H9 (cell line): ENCODE measurements around the gene GRAP2. TPM values are rescaled to one million over a fixed set of nuclear protein-coding genes. Genes with fewer than 3 reads are reported as not detected.
A peak's percentile ranks its signal among the peaks of the same experiment; 100 is the strongest.

Source experiments
- DNase-seq: peaks from one replicate; pipeline ENCODE4 v3.0.0-alpha.2; 2017
- H2AFZ ChIP-seq: one replicate; pipeline ENCODE4 v1.6.1; 2013; ENCODE audit warnings: mild to moderate bottlenecking, low read length, control low read depth, moderate library complexity
- H2AK5ac ChIP-seq: 2 replicates; pipeline ENCODE4 v1.6.1; 2013; ENCODE audit warnings: low read length, control low read depth, mixed read lengths; ENCODE audit not compliant: insufficient read length
- H2BK120ac ChIP-seq: one replicate; pipeline ENCODE4 v1.6.1; 2013; ENCODE audit warnings: low read depth, mild to moderate bottlenecking, low read length, control low read depth, inconsistent platforms; ENCODE audit not compliant: poor library complexity, severe bottlenecking
- H2BK12ac ChIP-seq: 2 replicates; pipeline ENCODE4 v1.6.1; 2013; ENCODE audit warnings: low read length, control low read depth, mixed read lengths, low read depth; ENCODE audit not compliant: insufficient read length
- H2BK15ac ChIP-seq: 2 replicates; pipeline ENCODE4 v1.6.1; 2013; ENCODE audit warnings: low read depth, low read length, control low read depth
- H2BK20ac ChIP-seq: one replicate; pipeline ENCODE4 v1.6.1; 2013; ENCODE audit warnings: low read depth, mild to moderate bottlenecking, low read length, control low read depth, inconsistent platforms; ENCODE audit not compliant: poor library complexity, severe bottlenecking
- H2BK5ac ChIP-seq: 2 replicates; pipeline ENCODE4 v1.6.1; 2013; ENCODE audit warnings: low read length, control low read depth, mixed read lengths; ENCODE audit not compliant: insufficient read length
- H3K14ac ChIP-seq: 2 replicates; pipeline ENCODE4 v1.6.1; 2013; ENCODE audit warnings: low read length, control low read depth; ENCODE audit not compliant: insufficient read depth
- H3K18ac ChIP-seq: 2 replicates; pipeline ENCODE4 v1.6.1; 2013; ENCODE audit warnings: low read depth, mild to moderate bottlenecking, mixed read lengths, low read length, control low read depth; ENCODE audit not compliant: insufficient read length
- H3K23ac ChIP-seq: 2 replicates; pipeline ENCODE4 v1.6.1; 2013; ENCODE audit warnings: low read length, control low read depth, mixed read lengths, low read depth; ENCODE audit not compliant: insufficient read length
- H3K23me2 ChIP-seq: 2 replicates; pipeline ENCODE4 v1.6.1; 2013; ENCODE audit warnings: low read depth, mild to moderate bottlenecking, mixed read lengths, low read length, control low read depth; ENCODE audit not compliant: insufficient read length, poor library complexity, severe bottlenecking
- H3K27ac ChIP-seq: 2 replicates; pipeline ENCODE4 v1.5.1; 2013; ENCODE audit warnings: low read length, control low read depth, mixed read lengths, low read depth; ENCODE audit not compliant: insufficient read length
- H3K27me3 ChIP-seq: 2 replicates; pipeline ENCODE4 v1.6.1; 2013; ENCODE audit warnings: low read length, control low read depth, inconsistent platforms; ENCODE audit not compliant: insufficient read depth
- H3K4ac ChIP-seq: 2 replicates; pipeline ENCODE4 v1.6.1; 2013; ENCODE audit warnings: low read depth, mild to moderate bottlenecking, control low read depth, inconsistent platforms, low read length, moderate library complexity
- H3K4me1 ChIP-seq: 2 replicates; pipeline ENCODE4 v1.6.1; 2013; ENCODE audit warnings: low read length, control low read depth, inconsistent platforms; ENCODE audit not compliant: insufficient read depth
- H3K4me2 ChIP-seq: 2 replicates; pipeline ENCODE4 v1.6.1; 2013; ENCODE audit warnings: low read length, control low read depth, mixed read lengths; ENCODE audit not compliant: insufficient read length, insufficient read depth
- H3K56ac ChIP-seq: 2 replicates; pipeline ENCODE4 v1.6.1; 2013; ENCODE audit warnings: low read depth, mild to moderate bottlenecking, mixed read lengths, low read length, control low read depth; ENCODE audit not compliant: insufficient read length
- H3K79me1 ChIP-seq: 2 replicates; pipeline ENCODE4 v1.6.1; 2013; ENCODE audit warnings: low read depth, mild to moderate bottlenecking, moderate library complexity, low read length, control low read depth, inconsistent platforms; ENCODE audit not compliant: insufficient read depth, poor library complexity, severe bottlenecking
- H3K79me2 ChIP-seq: 2 replicates; pipeline ENCODE4 v1.6.1; 2013; ENCODE audit warnings: low read length, control low read depth, inconsistent platforms; ENCODE audit not compliant: insufficient read depth
- H3K9ac ChIP-seq: 2 replicates; pipeline ENCODE4 v1.6.1; 2013; ENCODE audit warnings: low read length, control low read depth, mixed read lengths; ENCODE audit not compliant: insufficient read length; ENCODE audit errors: extremely low read depth
- H3K9me3 ChIP-seq: one replicate; pipeline ENCODE4 v1.6.1; 2013; ENCODE audit warnings: low read depth, low read length, inconsistent platforms; ENCODE audit not compliant: control insufficient read depth
- H3T11ph ChIP-seq: one replicate; pipeline ENCODE4 v1.6.1; 2013; ENCODE audit warnings: mild to moderate bottlenecking, low read length, control low read depth, inconsistent platforms
- H4K20me1 ChIP-seq: one replicate; pipeline ENCODE4 v1.6.1; 2013; ENCODE audit not compliant: control insufficient read depth, insufficient read length, insufficient read depth
- H4K5ac ChIP-seq: 2 replicates; pipeline ENCODE4 v1.6.1; 2013; ENCODE audit warnings: low read depth, mild to moderate bottlenecking, mixed read lengths, low read length, control low read depth; ENCODE audit not compliant: insufficient read length
- H4K8ac ChIP-seq: replicated peaks from 2 replicates; pipeline ENCODE4 v1.6.1; 2013; ENCODE audit warnings: low read length, control low read depth, mixed read lengths, low read depth; ENCODE audit not compliant: insufficient read length
- H4K91ac ChIP-seq: 2 replicates; pipeline ENCODE4 v1.6.1; 2013; ENCODE audit warnings: low read depth, mild to moderate bottlenecking, moderate library complexity, mixed read lengths, low read length, control low read depth; ENCODE audit not compliant: insufficient read length
- H3K27ac Mint-ChIP-seq, 3 experiments: 2 replicates in 2 of 3; 3 replicates in 1 of 3; pipeline ENCODE4 v1.8.0; 2020 to 2021; ENCODE audit warnings: mixed read lengths in 3 of 3, mild to moderate bottlenecking in 1 of 3, moderate library complexity in 1 of 3
- H3K27me3 Mint-ChIP-seq: 2 replicates; pipeline ENCODE4 v1.8.0; 2021; ENCODE audit warnings: low read depth, mild to moderate bottlenecking, moderate library complexity, mixed read lengths
- H3K36me3 Mint-ChIP-seq, 3 experiments: 2 replicates in 2 of 3; 3 replicates in 1 of 3; pipeline ENCODE4 v1.8.0; 2020 to 2021; ENCODE audit warnings: low read depth in 3 of 3, mixed read lengths in 3 of 3; ENCODE audit not compliant: insufficient read depth in 1 of 3
- H3K4me1 Mint-ChIP-seq, 2 experiments: 2 replicates each; pipeline ENCODE4 v1.8.0; 2020; ENCODE audit warnings: mixed read lengths in 2 of 2
- H3K4me3 Mint-ChIP-seq, 2 experiments: 2 replicates in 1 of 2; 3 replicates in 1 of 2; pipeline ENCODE4 v1.8.0; 2020 to 2021; ENCODE audit warnings: mild to moderate bottlenecking in 2 of 2, mixed read lengths in 2 of 2, moderate library complexity in 1 of 2
- H3K9me3 Mint-ChIP-seq, 2 experiments: 2 replicates in 1 of 2; 3 replicates in 1 of 2; pipeline ENCODE4 v1.8.0; 2020; ENCODE audit warnings: mild to moderate bottlenecking in 2 of 2, mixed read lengths in 2 of 2, moderate library complexity in 1 of 2
- CTCF ChIP-seq: fragments of 200-600 bp; sonication (generic); conservative IDR thresholded peaks from 3 replicates; pipeline ENCODE4 v1.8.0; 2021; ENCODE audit warnings: antibody characterized with exemption, mild to moderate bottlenecking
- whole genome bisulfite sequencing: extraction: QIAGEN DNeasy Blood & Tissue Kit; methylation state at CpG from one replicate; pipeline ENCODE4 v1.1.7; 2013; ENCODE audit warnings: missing lambda C conversion rate, low lambda C conversion rate, mixed read lengths; ENCODE audit not compliant: insufficient read length; ENCODE audit errors: extremely low coverage; 5-methylcytosine and 5-hydroxymethylcytosine counted together
- total RNA-seq: library from RNA; stranded (reverse); gene quantifications from 2 replicates; pipeline ENCODE4 v1.2.1, GENCODE V29; 2021

The GRAP2 gene
- total RNA-seq, 1 experiment from 2014 or later, result not detected

GRCh38 chr22:40006641-40007040 lies 105.8 kb downstream of the GRAP2 start:
- Mint-ChIP-seq H3K4me3 (no peak overlapping the region), H3K36me3 (peaks cover 0 to 1% (median 0%) of the 10 kb centered on the region in 3 experiments; a peak in 3 of 7 replicates), H3K27me3 (peaks cover 25% of the 10 kb centered on the region), H3K27ac (peak overlapping the region in 1 of 3 experiments; percentile 14; a peak in 3 of 7 replicates), H3K4me1 (peaks cover 51 to 59% of the 10 kb centered on the region in 2 experiments), H3K9me3 (no peaks in the 10 kb centered on the region)
- H4K20me1 ChIP-seq, result peaks cover 5% of the 10 kb centered on the region
- H3K79me1 ChIP-seq, result peaks cover 7% of the 10 kb centered on the region
- no peak overlapping the region for H2BK5ac ChIP-seq
- TF ChIP-seq CTCF, result no peak
- H2BK120ac ChIP-seq, result no peak overlapping the region
- no peak overlapping the region for H2AFZ ChIP-seq
- no peak for DNase-seq
- H4K5ac ChIP-seq, result no peak overlapping the region
- no peak overlapping the region for H4K8ac ChIP-seq
- H3K4me1 ChIP-seq, result peaks cover 6% of the 10 kb centered on the region
- no peak overlapping the region for H3K4me2 ChIP-seq
- H2BK20ac ChIP-seq, result no peak overlapping the region
- no peak overlapping the region for H3K23ac ChIP-seq
- no peak overlapping the region for H3T11ph ChIP-seq
- no peak overlapping the region for H2AK5ac ChIP-seq
- H3K27me3 ChIP-seq, result no peaks in the 10 kb centered on the region
- no peak overlapping the region for H2BK15ac ChIP-seq
- WGBS, result no CpG with 5 or more reads among the region's 8 CpGs
- H3K9ac ChIP-seq, result no peak overlapping the region
- H3K23me2 ChIP-seq, result peaks cover 4% of the 10 kb centered on the region
- no peak overlapping the region for H4K91ac ChIP-seq
- H3K18ac ChIP-seq, result no peak overlapping the region
- no peak overlapping the region for H3K4ac ChIP-seq
- H3K56ac ChIP-seq, result no peak overlapping the region
- H3K27ac ChIP-seq, result no peak overlapping the region
- no peak overlapping the region for H3K14ac ChIP-seq
- H3K79me2 ChIP-seq, result no peaks in the 10 kb centered on the region; the same call in 1 of the 2 replicates
- H3K9me3 ChIP-seq, result no peaks in the 10 kb centered on the region
- no peak overlapping the region for H2BK12ac ChIP-seq
